Natural killer cell treated with Interleukin-12 subunit alpha and Interleukin-12 subunit beta and Interleukin-15 and Interleukin-18, amount 100 ng/mL, for 72 hours (primary cell): ENCODE results near the gene SLC39A11. TPM values are rescaled to one million over a fixed set of nuclear protein-coding genes. Genes with fewer than 3 reads are reported as not detected.
"Not testable (repeated sequence)": the region's sequence is repeated elsewhere in the genome, so short reads cannot be mapped to it uniquely, and the experiment has no call there.

ENCODE experiments used
- ATAC-seq, 2 donors: fragments of 150-1000 bp; cut with Tn5 transposase in 1 of 2; sonication (Bioruptor Pico), chemical (Tn5 transposase) in 1 of 2; 2 replicates each; pipeline ENCODE4 v1.10.0; 2021
- DNase-seq: peaks from one replicate; pipeline ENCODE4 v3.0.0; 2022; ENCODE audit warnings: low spot score
- H3K27ac Mint-ChIP-seq, 2 donors: 1 replicate in 1 of 2; 2 replicates in 1 of 2; pipeline ENCODE4 v1.8.0; 2022; ENCODE audit warnings: mixed read lengths in 2 of 2, mild to moderate bottlenecking in 1 of 2, moderate library complexity in 1 of 2
- H3K27me3 Mint-ChIP-seq, 2 donors: 1 replicate in 1 of 2; 2 replicates in 1 of 2; pipeline ENCODE4 v1.8.0; 2022; ENCODE audit warnings: mixed read lengths in 2 of 2
- H3K36me3 Mint-ChIP-seq: one replicate; pipeline ENCODE4 v1.8.0; 2022; ENCODE audit warnings: mixed read lengths
- H3K4me1 Mint-ChIP-seq, 2 donors: 1 replicate in 1 of 2; 2 replicates in 1 of 2; pipeline ENCODE4 v1.8.0; 2022; ENCODE audit warnings: low read depth in 2 of 2, mixed read lengths in 2 of 2, mild to moderate bottlenecking in 1 of 2
- H3K4me3 Mint-ChIP-seq: one replicate; pipeline ENCODE4 v1.8.0; 2022; ENCODE audit warnings: mixed read lengths
- H3K9me3 Mint-ChIP-seq: 2 replicates; pipeline ENCODE4 v1.8.0; 2022; ENCODE audit warnings: mixed read lengths
- total RNA-seq, 2 donors: library from RNA; stranded (reverse); gene quantifications; one replicate each; pipeline ENCODE4 v1.2.3, GENCODE V29; 2022

The SLC39A11 gene
- total RNA-seq, 2 donors from 2014 or later, result 25.6 to 56.1 TPM

DNA sequence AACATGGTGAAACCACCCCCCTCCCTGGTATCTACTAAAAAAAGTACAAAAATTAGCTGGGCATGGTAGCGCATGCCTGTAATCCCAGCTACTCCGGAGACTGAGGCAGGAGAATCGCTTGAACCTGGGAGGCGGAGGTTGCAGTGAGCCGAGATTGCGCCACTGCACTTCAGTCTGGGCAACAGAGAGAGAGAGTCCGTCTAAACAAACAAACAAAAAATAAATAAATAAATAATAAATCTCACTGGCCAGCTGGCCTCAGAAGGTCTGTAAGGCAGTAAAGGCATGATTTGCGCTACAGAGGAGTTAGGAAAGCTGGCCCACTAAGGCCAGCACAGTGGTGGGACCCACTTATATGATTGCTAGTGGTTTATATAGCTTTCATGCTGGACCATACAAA lies 155.2 kb downstream of the SLC39A11 start:
- H3K36me3 Mint-ChIP-seq, DNase-seq, H3K4me1 Mint-ChIP-seq, H3K27me3 Mint-ChIP-seq, H3K9me3 Mint-ChIP-seq, H3K4me3 Mint-ChIP-seq, H3K27ac Mint-ChIP-seq, ATAC-seq: not testable (repeated sequence)

DNA sequence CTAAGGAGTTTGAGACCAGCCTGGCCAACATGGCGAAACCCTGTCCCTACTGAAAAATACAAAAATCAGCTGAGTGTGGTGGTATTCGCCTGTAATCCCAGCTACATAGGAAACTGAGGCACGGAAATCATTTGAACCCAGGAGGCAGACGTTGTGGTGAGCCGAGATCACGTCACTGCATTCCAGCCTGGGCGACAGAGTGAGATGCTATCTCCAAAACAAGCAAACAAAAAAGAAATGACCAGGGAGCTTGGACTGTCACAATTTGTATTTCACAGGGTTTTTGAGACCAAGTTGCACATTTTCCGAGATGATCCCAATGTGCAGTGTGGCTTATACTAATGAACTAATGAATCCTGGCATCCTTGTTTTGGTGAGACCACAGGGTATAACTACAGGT lies 156.5 kb downstream of the SLC39A11 start:
- ATAC-seq (no peak), DNase-seq (no peak)
- Mint-ChIP-seq H3K9me3 (no peaks in the 10 kb centered on the region), H3K4me1 (peaks cover 11% of the 10 kb centered on the region in 2 donors), H3K27me3 (no peaks in the 10 kb centered on the region), H3K36me3 (no peaks in the 10 kb centered on the region), H3K27ac (no peak overlapping the region), H3K4me3 (no peak overlapping the region)

DNA sequence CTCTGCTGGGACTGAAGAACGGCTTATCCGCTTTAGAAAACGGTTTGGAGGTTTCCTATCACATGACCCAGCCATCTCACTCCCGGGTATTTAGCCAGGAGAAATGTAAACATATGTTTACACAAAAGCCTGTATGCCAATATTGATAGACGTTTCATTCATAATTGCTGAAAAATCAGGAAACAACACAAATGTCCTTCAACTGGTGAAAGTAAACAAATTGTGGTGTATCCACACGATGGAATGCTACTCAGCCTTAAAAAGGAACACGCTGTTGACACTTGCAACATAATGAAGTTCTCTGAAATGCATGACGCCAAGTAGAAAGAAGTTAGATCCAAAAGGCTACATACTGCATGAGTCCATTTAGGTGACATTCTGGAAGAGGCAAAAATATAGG lies 157.6 kb downstream of the SLC39A11 start:
- Mint-ChIP-seq H3K27ac (no peak overlapping the region), H3K27me3 (no peaks in the 10 kb centered on the region), H3K36me3 (no peaks in the 10 kb centered on the region), H3K4me3 (no peak overlapping the region), H3K4me1 (peaks cover 16 to 17% of the 10 kb centered on the region in 2 donors), H3K9me3 (no peaks in the 10 kb centered on the region)
- DNase-seq, result no peak
- no peak for ATAC-seq

DNA sequence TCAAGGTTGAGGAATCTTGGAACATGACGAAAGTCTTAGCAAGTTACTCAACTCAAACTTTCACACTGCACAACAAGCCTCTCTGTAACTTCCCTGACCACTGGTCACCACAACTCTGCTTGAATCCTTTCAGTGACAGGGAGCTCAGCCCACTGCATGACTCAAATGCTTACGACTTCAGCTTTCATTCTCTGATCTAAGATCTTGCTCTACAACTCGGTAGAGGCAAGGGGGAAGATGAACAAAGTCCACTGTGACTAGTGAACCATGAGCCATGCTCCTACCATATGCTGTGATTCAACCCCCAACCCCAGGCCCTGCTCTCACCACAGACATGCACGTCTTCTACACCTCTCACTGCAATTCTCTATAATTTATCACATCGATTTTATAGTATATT lies 160.9 kb downstream of the SLC39A11 start:
- Mint-ChIP-seq H3K27me3 (no peaks in the 10 kb centered on the region), H3K4me1 (peaks cover 16 to 20% of the 10 kb centered on the region in 2 donors), H3K27ac (no peak overlapping the region), H3K4me3 (no peak overlapping the region), H3K36me3 (no peaks in the 10 kb centered on the region), H3K9me3 (no peaks in the 10 kb centered on the region)
- peak; percentile 24 to 44 for ATAC-seq
- no peak for DNase-seq

DNA sequence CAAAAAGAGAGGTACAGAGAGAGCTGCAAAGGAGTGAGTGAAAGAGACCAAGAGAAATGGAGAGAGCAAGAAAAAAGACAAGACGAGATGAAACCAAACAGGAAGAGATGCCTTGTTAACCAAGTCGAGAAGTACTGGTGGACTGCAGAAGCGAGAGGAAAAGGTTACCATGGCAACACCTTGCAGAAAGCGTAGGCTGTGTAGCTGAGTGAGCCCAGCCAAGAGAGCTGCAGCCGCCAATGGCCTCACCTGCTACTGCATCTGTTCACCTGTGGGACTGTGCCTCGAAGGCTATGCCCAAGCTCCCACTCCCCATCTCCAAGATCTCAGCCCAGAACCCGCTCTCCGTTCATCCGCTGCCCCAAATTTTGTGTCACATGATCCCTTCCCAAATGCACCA lies 161.3 kb downstream of the SLC39A11 start:
- Mint-ChIP-seq H3K9me3 (no peaks in the 10 kb centered on the region), H3K4me1 (peaks cover 16 to 20% of the 10 kb centered on the region in 2 donors), H3K27me3 (no peaks in the 10 kb centered on the region), H3K27ac (no peak overlapping the region), H3K4me3 (peak overlapping the region; percentile 3), H3K36me3 (no peaks in the 10 kb centered on the region)
- DNase-seq, result no peak
- peak; percentile 36 to 52 for ATAC-seq

DNA sequence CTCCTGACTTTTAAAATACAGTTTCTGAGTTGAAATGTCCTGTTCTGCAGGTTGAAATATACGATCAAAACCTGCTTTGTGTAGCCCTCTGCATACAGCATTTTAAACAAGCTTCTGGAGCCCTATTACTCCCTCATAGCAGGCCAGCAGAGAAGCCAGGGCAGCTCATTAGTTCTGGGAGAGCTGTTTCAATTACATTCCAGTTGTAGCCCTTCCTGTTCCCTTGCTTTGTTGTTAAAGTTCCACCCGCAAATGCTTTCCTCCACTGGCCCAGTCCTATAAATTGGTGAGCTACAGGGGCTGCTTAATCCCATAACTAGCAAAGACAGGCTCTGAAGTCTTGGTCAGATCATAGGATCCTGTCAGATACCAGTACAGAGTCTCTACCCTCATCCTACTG lies 162.5 kb downstream of the SLC39A11 start:
- Mint-ChIP-seq H3K27ac (no peak overlapping the region), H3K4me3 (no peak overlapping the region), H3K27me3 (no peaks in the 10 kb centered on the region), H3K36me3 (no peaks in the 10 kb centered on the region), H3K9me3 (no peaks in the 10 kb centered on the region), H3K4me1 (peaks cover 16 to 20% of the 10 kb centered on the region in 2 donors)
- no peak for DNase-seq
- no peak for ATAC-seq

DNA sequence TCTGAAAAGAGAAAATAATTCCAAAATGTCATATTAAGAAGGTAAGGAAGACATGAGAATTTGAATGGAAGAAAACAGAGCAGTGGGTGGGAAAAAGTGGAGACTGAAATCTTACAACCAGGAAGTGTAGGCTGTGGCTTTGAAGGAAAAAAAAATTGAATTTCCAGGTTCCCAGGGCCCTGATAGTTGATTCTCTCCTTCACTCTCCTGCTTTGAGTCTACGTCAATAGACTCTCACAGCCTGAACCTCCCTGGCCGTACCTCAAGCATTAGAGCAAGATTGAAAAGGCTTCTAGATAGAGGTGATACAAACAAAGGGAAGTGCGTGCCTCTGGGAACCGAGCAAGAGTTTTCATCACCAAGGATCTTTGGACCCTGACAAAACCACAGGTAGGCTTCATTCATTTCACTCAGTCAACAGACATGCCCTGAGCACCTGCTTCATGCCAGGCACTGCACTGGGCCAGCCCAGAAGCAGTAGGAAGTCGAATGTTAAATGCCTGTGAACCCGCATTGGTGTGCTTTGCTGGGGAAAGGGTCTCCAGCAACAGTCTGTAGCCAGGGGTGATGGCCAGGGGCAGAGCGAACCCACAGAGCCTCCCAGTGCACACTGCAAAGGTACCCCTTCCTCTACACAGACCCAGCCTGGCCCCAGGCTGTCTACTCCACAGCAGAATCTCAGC lies 163.9 kb downstream of the SLC39A11 start:
- no peak overlapping the region for H3K4me3 Mint-ChIP-seq
- ATAC-seq (no peak), DNase-seq (no peak)
- H3K36me3 Mint-ChIP-seq, result no peaks in the 10 kb centered on the region
- no peaks in the 10 kb centered on the region for H3K27me3 Mint-ChIP-seq
- peaks cover 16 to 20% of the 10 kb centered on the region in 2 donors for H3K4me1 Mint-ChIP-seq
- H3K27ac Mint-ChIP-seq, result no peak overlapping the region
- no peaks in the 10 kb centered on the region for H3K9me3 Mint-ChIP-seq

DNA sequence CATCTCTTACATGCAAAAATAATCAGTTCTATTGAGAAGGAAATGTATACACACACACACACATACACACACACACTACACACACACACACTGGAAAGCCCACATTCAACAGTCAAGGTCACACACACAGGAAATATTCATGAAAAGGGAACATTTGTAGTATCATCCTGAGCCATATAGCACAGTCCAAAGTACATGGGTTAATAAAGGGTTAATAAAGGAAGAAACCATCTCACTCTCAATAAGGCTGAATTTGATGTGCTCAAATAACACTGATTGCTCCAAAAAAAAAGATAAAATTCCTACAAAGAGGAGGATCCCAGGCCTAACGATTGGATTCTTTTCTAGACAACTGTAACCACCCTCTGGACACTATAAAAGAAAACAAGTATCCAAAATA lies 164.7 kb downstream of the SLC39A11 start:
- no peak for DNase-seq
- H3K4me3 Mint-ChIP-seq, result no peak overlapping the region
- H3K27me3 Mint-ChIP-seq, result no peaks in the 10 kb centered on the region
- ATAC-seq, result no peak
- no peaks in the 10 kb centered on the region for H3K9me3 Mint-ChIP-seq
- H3K36me3 Mint-ChIP-seq, result no peaks in the 10 kb centered on the region
- H3K27ac Mint-ChIP-seq, result no peak overlapping the region
- H3K4me1 Mint-ChIP-seq, result peaks cover 16 to 20% of the 10 kb centered on the region in 2 donors

DNA sequence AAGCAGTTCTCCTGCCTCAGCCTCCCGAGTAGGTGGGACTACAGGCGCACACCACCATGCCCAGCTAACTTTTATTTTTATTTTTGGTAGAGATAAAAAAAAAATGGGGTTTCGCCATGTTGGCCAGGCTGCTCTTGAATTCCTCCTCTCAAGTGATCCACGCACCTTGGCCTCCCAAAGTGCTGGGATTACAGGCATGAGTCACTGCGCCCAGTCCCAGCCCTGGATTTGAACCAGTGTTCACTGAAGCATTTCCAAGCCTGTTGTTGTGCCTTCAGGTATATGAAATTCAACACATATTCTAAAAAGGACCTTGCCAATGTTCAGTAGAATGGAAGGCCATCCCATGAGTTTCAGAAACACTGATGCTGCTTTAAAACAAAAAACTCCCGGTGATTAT lies 165.3 kb downstream of the SLC39A11 start:
- no peak overlapping the region for H3K27ac Mint-ChIP-seq

DNA sequence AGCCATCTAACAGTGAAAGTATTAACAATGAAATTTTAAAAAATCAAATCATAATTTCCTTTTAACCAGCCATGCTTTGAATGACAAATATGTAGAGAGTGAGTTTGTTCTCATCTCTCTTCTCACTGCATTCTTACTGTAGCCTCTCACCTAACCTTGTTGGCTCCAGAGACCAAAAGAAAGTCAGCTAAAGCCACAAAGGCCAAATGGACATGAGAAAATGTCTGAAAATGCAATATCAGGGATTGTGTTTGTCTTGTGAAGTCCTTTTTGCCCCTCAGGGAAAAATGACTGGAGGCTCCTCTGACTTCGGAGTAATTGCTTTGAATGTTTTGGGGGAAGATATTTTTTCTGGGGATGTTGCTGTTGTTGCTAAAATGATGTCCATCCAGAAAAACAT lies 166.3 kb downstream of the SLC39A11 start:
- Mint-ChIP-seq H3K27me3 (no peaks in the 10 kb centered on the region), H3K4me3 (no peak overlapping the region), H3K9me3 (no peaks in the 10 kb centered on the region), H3K36me3 (no peaks in the 10 kb centered on the region), H3K4me1 (peaks cover 6 to 12% of the 10 kb centered on the region in 2 donors), H3K27ac (no peak overlapping the region)
- DNase-seq, result no peak
- ATAC-seq, result no peak

More for the DNA sequence above, 165.3 kb downstream of the SLC39A11 start:
- ATAC-seq, result no peak
- no peak for DNase-seq
- no peaks in the 10 kb centered on the region for H3K9me3 Mint-ChIP-seq
- H3K36me3 Mint-ChIP-seq, result no peaks in the 10 kb centered on the region
- no peak overlapping the region for H3K4me3 Mint-ChIP-seq
- H3K27me3 Mint-ChIP-seq, result no peaks in the 10 kb centered on the region
- peaks cover 16 to 20% of the 10 kb centered on the region in 2 donors for H3K4me1 Mint-ChIP-seq

DNA sequence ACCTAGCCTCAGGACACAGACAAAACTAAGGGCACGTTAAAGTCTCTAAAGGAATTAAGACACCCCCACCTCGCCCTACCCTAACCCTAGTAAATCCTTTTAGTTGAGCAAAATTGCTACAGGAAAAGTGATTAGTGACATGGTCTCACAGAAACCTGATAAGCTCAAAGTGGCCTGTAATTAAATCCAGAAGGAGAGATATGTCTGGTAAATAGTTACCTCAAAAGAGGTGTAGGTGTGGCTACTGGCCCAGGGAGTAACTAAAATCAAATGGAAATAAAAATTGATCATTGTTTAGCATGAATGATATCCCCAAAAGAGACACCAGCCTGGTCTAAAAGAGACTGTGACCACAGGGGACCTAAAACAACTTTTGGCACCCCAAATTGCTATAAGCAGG lies 168.3 kb downstream of the SLC39A11 start:
- no peaks in the 10 kb centered on the region for H3K36me3 Mint-ChIP-seq
- H3K27me3 Mint-ChIP-seq, result no peaks in the 10 kb centered on the region
- ATAC-seq (no peak), DNase-seq (no peak)
- no peak overlapping the region for H3K4me3 Mint-ChIP-seq
- H3K27ac Mint-ChIP-seq, result no peak overlapping the region
- H3K4me1 Mint-ChIP-seq, result peaks cover 0 to 11% of the 10 kb centered on the region in 2 donors
- H3K9me3 Mint-ChIP-seq, result no peaks in the 10 kb centered on the region

DNA sequence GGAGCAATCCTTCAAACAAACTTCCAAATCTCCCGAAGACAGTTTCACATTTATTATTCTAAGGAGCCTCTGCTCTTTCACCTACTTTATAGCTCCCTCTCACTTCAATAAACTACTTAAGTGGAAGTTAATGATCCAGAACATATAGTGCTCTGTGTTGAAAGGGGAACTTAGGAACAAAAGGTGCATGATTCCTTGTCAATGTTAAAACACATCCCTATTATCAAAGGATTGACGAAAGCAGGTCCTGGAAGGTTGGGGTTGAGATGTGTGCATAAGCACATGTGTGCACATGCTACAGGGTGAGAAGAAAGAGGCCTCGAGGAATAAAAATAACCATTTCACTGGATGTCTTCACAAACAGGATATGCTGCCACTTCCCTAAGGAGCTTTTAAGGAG lies 170.3 kb downstream of the SLC39A11 start:
- Mint-ChIP-seq H3K4me3 (no peak overlapping the region), H3K4me1 (peaks cover 0 to 7% of the 10 kb centered on the region in 2 donors), H3K9me3 (no peaks in the 10 kb centered on the region), H3K27ac (no peak overlapping the region), H3K27me3 (no peaks in the 10 kb centered on the region), H3K36me3 (no peaks in the 10 kb centered on the region)
- DNase-seq (no peak), ATAC-seq (no peak)

DNA sequence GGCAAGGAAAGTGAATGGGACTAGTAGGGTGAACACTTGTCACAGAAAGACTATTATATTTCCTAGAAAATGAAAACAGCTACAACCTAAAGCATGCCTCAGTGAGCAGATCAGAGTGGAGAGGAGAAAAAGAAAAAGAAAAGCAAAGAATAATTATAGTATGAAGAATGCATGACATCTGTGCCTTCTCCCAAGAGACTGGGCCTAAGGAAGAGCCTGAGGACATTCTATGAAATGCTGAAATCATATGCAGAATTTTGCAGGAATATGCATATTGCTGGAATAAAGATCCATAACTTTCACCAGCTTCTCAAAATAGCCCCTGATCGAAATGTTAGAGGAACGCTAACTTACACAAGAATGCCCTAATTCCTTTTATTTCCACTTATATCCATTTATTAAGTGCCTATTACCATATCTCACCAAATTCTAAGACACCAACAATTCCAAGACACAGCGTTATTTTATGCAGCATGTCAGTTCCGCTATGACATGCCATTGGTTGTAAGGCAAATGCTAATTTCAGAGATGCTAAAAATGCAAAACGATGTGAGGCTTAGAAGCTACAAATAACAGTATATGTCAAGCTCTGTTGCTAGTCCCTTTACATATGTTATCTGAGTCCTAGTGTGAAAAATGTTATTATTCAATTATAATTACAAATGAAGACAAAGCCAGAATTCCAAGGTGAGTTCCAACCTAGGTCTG lies 171.0 kb downstream of the SLC39A11 start:
- H3K4me1 Mint-ChIP-seq, result peaks cover 0 to 10% of the 10 kb centered on the region in 2 donors
- no peak overlapping the region for H3K27ac Mint-ChIP-seq
- ATAC-seq, result no peak
- H3K9me3 Mint-ChIP-seq, result no peaks in the 10 kb centered on the region
- no peaks in the 10 kb centered on the region for H3K27me3 Mint-ChIP-seq
- DNase-seq, result no peak
- H3K36me3 Mint-ChIP-seq, result no peaks in the 10 kb centered on the region
- H3K4me3 Mint-ChIP-seq, result no peak overlapping the region

DNA sequence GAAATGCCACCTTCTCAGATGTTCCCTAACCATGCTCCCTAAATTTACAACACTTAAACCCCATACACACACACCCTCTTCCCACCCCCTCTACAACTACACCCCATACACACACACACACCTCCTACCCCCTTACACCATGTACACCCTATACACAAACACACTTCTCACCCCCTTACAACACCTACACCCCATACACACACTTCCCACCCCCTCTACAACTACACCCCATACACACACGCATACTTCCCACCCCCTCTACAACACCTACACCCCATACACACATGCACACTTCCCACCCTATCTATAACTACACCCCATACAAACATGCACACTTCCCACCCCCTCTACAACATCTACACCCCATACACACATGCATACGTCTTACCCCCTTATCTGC lies 172.0 kb downstream of the SLC39A11 start:
- no peak overlapping the region for H3K4me3 Mint-ChIP-seq
- DNase-seq (no peak), ATAC-seq (peak in 1 of 2 donors; percentile 31)
- H3K4me1 Mint-ChIP-seq, result peaks cover 0 to 10% of the 10 kb centered on the region in 2 donors
- no peaks in the 10 kb centered on the region for H3K27me3 Mint-ChIP-seq
- no peaks in the 10 kb centered on the region for H3K36me3 Mint-ChIP-seq
- H3K27ac Mint-ChIP-seq, result no peak overlapping the region
- H3K9me3 Mint-ChIP-seq, result no peaks in the 10 kb centered on the region
